Psoas muscle (tissue), 8 donors: Measurements from ENCODE around the gene MKNK2. TPM values are rescaled to one million over a fixed set of nuclear protein-coding genes. Genes with fewer than 3 reads are reported as not detected.
A peak's percentile ranks its signal among the peaks of the same experiment; 100 is the strongest.

Experiments used
- ATAC-seq, 4 donors: fragments of 200-7000 bp; cut with Tn5 transposase; one replicate each; pipeline ENCODE4 v1.9.1; 2020; ENCODE audit warnings: moderate library complexity in 3 of 4, mild to moderate bottlenecking in 2 of 4
- DNase-seq, 2 donors: peaks; one replicate each; pipeline ENCODE4 v3.0.0-alpha.2; 2020
- H3K27ac ChIP-seq: fragments of 200-600 bp; one replicate; pipeline ENCODE4 v1.8.0; 2022
- H3K27me3 ChIP-seq, 3 donors: fragments of 200-600 bp in 1 of 3; one replicate each; pipeline versions ENCODE4 v1.6.1 to v1.8.0; 2013 to 2022; ENCODE audit warnings: low read length in 2 of 3, mild to moderate bottlenecking in 2 of 3, moderate library complexity in 1 of 3; ENCODE audit not compliant: insufficient read depth in 3 of 3
- H3K36me3 ChIP-seq, 2 donors: fragments of 200-600 bp in 1 of 2; one replicate each; pipeline versions ENCODE4 v1.6.1 to v1.8.0; 2013 to 2022; ENCODE audit warnings: low read depth in 1 of 2, mild to moderate bottlenecking in 1 of 2, moderate library complexity in 1 of 2; ENCODE audit not compliant: insufficient read depth in 1 of 2
- H3K4me1 ChIP-seq: fragments of 200-600 bp; one replicate; pipeline ENCODE4 v1.8.0; 2022
- H3K4me3 ChIP-seq: fragments of 200-600 bp; one replicate; pipeline ENCODE4 v1.8.0; 2022; ENCODE audit warnings: mild to moderate bottlenecking
- H3K9me3 ChIP-seq: fragments of 200-600 bp; one replicate; pipeline ENCODE4 v1.8.0; 2022
- WGBS, 3 donors: extraction: QIAGEN DNeasy Blood & Tissue Kit; methylation state at CpG; one replicate each; pipeline versions ENCODE4 v1.1.6 to v1.1.7; 2013; 5-methylcytosine and 5-hydroxymethylcytosine counted together
- intact Hi-C, 2 donors: fragments of 100-400 bp; cut with DNase I; formaldehyde crosslinking; loops; one replicate each; pipeline versions ENCODE4 v1.11.0 to v1.14.2; 2022
- polyA plus RNA-seq, 3 donors: library from polyadenylated mRNA; stranded (reverse); fragments of 200-250 nt; gene quantifications; one replicate each; pipeline ENCODE4 v1.2.3, GENCODE V29; 2013
- total RNA-seq, 4 donors: library from RNA; stranded (reverse); fragmentation: NEBNext Ultra II Directional in 2 of 4; extraction: Animal tissue kit (Norgen Biotek cat#: 25700) in 2 of 4; gene quantifications; one replicate each; pipeline versions ENCODE4 v1.2.1 to v1.2.4, GENCODE V29; 2021 to 2023
- TF ChIP-seq, protein P1 (sequence below): fragments of 200-600 bp; IDR thresholded peaks from one replicate; pipeline ENCODE4 v1.8.0; 2022; ENCODE audit warnings: antibody characterized with exemption
- donor health status: healthy with polysubstance abuse.
- donor health status: DM: no; HTN: no; CAD: no; lungs with moderate emphysema.
- donor health status: Bipolar disorder and iron deficiency.
- donor health status: healthy.
- donor health status: DM: yes; HTN: yes; CAD: no.
- donor health status: DM: no; HTN: no; CAD: no.
- donor health status: DM: no; HTN: no; CAD: no.
- donor health status: DM: yes; HTN: yes; CAD: no.

Gene MKNK2
- total and polyA plus RNA-seq, 7 donors = 793 to 2,795 (median 1,017) TPM

GRCh38 chr19:2054763-2055162 is 3.7 kb upstream of the MKNK2 start:
- 61 to 75% (median 67%) methylated on average over 8 of the region's 8 CpGs for WGBS, 3 donors
- intact Hi-C loops = no loop called here
- peaks cover 32% of the 10 kb centered on the region for H3K4me1 ChIP-seq
- H3K4me3 ChIP-seq = no peak overlapping the region
- TF ChIP-seq, protein P1, sequence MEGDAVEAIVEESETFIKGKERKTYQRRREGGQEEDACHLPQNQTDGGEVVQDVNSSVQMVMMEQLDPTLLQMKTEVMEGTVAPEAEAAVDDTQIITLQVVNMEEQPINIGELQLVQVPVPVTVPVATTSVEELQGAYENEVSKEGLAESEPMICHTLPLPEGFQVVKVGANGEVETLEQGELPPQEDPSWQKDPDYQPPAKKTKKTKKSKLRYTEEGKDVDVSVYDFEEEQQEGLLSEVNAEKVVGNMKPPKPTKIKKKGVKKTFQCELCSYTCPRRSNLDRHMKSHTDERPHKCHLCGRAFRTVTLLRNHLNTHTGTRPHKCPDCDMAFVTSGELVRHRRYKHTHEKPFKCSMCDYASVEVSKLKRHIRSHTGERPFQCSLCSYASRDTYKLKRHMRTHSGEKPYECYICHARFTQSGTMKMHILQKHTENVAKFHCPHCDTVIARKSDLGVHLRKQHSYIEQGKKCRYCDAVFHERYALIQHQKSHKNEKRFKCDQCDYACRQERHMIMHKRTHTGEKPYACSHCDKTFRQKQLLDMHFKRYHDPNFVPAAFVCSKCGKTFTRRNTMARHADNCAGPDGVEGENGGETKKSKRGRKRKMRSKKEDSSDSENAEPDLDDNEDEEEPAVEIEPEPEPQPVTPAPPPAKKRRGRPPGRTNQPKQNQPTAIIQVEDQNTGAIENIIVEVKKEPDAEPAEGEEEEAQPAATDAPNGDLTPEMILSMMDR = no peak
- H3K27me3 ChIP-seq = no peaks in the 10 kb centered on the region
- ATAC-seq (no peak), DNase-seq (no peak)
- H3K9me3 ChIP-seq = no peaks in the 10 kb centered on the region
- peak overlapping the region; percentile 44 for H3K27ac ChIP-seq
- H3K36me3 ChIP-seq = no peaks in the 10 kb centered on the region

- intact Hi-C loops = no loop called here
- H3K9me3 ChIP-seq = no peaks in the 10 kb centered on the region
- DNase-seq (peak; percentile 67 to 80), ATAC-seq (peak in 1 of 4 donors; percentile 30)
- H3K4me3 ChIP-seq = no peak overlapping the region
- H3K4me1 ChIP-seq = peaks cover 30% of the 10 kb centered on the region
- WGBS, 3 donors = 61 to 66% (median 64%) methylated on average over 24 of the region's 24 CpGs
- TF ChIP-seq, protein P1 = no peak
- H3K27ac ChIP-seq = peak overlapping the region; percentile 44
- no peaks in the 10 kb centered on the region for H3K27me3 ChIP-seq
- peaks cover 0 to 6% of the 10 kb centered on the region in 2 donors for H3K36me3 ChIP-seq
Measured at GRCh38 chr19:2053601-2054389, 2.8 kb upstream of the MKNK2 start.

GRCh38 chr19:2051773-2052704 is 995 bp upstream of the MKNK2 start:
- ATAC-seq (no peak), DNase-seq (peak; percentile 57 to 75)
- Histone ChIP-seq H3K27me3 (no peaks in the 10 kb centered on the region), H3K9me3 (no peaks in the 10 kb centered on the region), H3K4me1 (peaks cover 40% of the 10 kb centered on the region), H3K36me3 (peaks cover 0 to 16% of the 10 kb centered on the region in 2 donors), H3K27ac (peak overlapping the region; percentile 98), H3K4me3 (peak overlapping the region; percentile 97)
- 52 to 67% (median 54%) methylated on average over 18 of the region's 18 CpGs for WGBS, 3 donors
- intact Hi-C loops = no loop called here
- TF ChIP-seq, protein P1 = no peak

- peak overlapping the region; percentile 97 for H3K4me3 ChIP-seq
- 0 to 1% (median 1%) methylated on average over 30 to 49 of the region's 49 CpGs for WGBS, 3 donors
- TF ChIP-seq, protein P1 = no peak
- no peaks in the 10 kb centered on the region for H3K27me3 ChIP-seq
- peak overlapping the region; percentile 98 for H3K27ac ChIP-seq
- ATAC-seq = peak; percentile 0 to 6 (median 0)
- H3K4me1 ChIP-seq = peaks cover 51% of the 10 kb centered on the region
- H3K36me3 ChIP-seq = peaks cover under 1 to 29% of the 10 kb centered on the region in 2 donors
- peak in 1 of 2 donors; percentile 42 for DNase-seq
- no peaks in the 10 kb centered on the region for H3K9me3 ChIP-seq
- intact Hi-C loops = no loop called here
Measured at GRCh38 chr19:2050349-2050990, 574 bp downstream of the MKNK2 start.
